Amygdala (tissue), 56 donors: ENCODE results near the gene IL1R2.
"Not testable (repeated sequence)": the region's sequence is repeated elsewhere in the genome, so short reads cannot be mapped to it uniquely, and the experiment has no call there.

Source experiments
- DNase-seq, 56 donors: peaks; one replicate each; lab custom pipeline; 2025; lab: John Stamatoyannopoulos, UW

Gene IL1R2

DNA sequence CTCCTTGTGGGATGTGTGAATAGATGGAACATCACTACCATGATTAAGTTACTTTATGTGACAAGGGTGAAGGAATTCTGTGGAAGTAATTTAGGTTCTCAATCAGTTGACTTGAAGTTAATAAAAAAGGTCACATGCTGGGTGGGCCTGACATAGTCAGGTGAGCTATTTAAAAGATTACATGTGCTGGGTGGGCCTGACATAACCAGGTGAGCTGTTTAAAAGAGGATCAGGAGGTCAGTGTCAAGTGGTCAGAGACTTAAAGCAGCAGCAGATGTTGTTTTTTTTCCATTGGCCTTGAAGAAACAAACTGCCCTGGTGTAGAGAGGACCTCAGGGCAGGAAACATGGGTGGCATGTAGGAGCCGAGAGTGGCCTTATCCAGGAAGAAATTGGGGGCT, 3.3 kb downstream of the IL1R2 start:
- DNase-seq, result no peak

DNA sequence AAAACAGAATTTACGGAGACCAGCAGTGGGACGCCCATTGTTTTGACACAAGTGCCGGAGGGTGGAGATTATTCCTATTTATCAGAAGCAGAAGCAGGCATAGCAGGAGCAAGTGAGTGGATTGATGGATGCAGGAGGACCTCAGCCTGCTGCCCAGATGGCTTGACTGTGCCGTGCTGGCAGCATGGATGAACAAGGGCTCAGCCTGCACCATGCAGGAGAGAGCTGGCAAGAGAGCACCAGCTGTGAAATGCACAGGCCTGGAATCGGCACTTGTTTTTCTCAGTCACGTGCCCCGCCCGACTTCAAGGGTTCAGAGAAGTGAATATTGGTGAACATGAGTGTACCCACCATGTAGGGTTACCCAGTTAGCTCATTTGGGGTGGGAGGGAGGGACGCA, 4.0 kb downstream of the IL1R2 start:
- DNase-seq, result no peak

DNA sequence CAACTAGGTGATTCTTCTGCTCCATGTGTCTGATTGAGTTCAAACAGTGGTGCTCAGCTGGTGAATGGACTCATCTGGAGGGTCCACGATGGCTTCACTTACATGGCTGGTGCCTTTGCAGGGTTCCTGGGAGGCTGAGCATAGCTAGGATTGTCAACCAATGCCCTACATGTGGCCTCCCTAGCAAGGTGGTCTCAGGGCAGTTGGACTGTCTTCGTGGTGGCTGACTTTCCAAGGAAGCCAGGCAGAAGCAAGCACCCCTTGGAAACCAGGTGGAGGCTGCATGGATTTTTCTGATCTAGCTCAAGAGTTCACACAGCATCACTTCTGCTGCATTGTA, 6.8 kb downstream of the IL1R2 start:
- no peak for DNase-seq

DNA sequence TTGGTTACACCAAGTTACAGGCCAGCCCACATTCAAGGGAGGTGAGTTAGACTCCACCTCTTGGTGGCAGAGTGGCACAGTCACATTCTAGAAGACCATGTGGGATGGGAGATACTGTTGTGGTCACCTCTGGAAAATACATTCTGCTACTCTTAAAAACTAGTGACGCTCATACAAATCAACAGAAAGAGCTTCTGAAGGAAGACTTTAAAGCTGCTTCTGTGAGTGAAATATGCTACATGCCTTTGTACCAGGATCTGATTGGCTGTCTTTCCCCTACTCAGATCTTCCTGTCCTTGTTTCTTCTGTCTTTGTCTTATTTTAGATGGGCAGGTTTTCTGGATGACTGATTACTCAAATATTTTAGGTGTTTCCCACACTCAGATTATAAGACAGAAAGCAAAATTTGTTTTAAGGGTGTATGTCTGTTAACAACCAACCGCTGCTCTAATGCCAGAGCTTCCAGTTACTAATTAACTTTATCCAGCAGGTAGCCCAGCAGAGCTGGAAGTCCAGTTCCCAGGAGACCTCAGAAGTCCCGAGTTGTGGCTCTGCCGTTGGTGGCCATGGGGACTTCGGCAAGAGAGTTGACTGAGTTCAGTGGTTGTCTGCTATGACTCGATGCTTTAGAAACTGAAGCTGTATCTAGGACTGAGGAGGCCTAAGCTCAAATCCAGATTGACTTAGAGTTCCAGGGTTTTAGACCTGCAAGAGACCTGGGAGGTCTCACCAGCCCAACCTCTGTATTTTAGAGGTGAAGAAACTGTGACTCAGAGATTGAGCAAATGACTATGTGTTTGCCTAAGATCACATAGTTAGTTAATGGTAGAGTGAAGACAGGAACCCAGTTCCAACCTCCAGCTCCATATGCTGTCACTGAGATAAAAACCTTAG, 7.4 kb downstream of the IL1R2 start:
- no peak for DNase-seq

DNA sequence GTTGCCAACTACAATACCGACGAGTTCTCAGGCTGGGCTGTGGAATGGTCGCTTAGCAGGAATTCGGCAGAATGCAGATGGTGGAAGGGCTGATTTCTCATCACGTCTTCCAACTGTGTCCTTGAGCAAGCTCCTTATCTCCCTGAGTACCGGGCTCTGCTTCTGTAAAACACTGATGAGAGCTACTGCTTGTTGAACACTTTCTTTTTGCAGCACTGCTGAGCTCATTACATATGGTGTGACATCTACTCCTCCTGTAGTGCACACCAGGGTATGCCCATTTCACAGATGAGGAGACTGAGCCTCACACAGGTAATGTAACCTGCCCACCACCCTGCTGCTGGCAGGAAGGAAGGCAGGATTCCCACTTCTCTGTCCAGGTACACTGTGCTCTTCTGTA, 8.3 kb downstream of the IL1R2 start:
- no peak for DNase-seq

DNA sequence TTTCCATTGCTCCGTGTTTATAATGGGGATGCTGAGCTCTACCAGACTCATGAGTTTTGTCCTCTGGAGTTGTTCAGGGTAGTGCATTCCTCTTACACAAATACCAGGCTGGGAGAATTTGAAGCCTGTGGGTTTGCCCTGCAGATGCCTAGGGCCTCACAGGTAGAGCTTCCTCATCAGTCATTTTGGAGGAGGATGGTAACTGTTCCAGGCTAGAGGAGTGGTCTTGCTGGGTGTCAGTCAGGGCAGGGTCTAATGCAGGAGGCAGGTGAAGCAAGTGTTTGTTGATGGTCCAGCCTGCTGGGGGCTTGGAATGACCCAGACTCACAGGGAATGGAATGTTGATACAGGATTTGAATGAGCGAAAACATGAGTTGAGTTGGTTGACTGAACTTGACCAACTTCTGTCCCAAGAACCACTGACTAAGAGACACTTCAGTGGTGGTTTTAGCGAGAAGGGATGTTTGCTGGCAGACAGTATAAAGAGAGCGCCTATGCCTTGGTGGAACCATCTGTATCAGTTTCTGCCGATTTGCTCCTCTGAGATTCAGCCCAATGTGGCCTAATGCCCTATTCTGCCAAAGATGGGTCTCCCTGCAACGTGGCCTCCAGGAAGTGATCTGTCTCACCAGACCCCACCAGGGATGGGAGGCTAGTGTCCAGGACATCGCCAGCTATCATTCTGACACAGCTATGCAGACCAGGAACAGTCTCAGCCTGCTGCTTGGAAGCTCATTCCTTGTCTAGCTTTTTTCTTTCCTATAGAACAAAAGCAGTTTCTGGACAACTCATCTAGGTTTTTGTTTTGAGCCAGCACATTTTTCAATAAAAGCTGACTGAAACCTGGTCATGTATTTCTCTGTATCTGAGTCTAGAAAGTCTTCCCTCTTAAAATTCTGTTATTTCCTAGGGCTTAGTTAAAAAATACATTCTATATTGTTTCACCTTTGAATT, 9.3 kb downstream of the IL1R2 start:
- DNase-seq, result no peak

DNA sequence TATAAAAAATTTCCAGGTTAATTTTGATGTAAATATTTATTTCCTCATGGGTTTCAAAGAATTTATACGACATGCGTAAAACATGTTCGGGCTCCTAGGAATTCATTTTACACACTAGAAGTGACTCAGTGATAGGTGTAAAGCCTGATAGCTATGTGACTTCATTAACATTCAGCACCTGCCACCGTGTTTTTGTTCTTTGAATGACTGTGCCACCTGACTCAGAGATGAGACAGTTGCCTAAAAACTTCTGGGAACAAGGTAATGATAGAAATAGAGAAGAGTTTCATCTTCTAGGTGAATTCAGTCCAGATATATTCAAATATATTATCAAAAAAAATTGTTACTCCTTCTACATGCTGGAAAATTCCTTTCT, 10.0 kb downstream of the IL1R2 start:
- no peak for DNase-seq

DNA sequence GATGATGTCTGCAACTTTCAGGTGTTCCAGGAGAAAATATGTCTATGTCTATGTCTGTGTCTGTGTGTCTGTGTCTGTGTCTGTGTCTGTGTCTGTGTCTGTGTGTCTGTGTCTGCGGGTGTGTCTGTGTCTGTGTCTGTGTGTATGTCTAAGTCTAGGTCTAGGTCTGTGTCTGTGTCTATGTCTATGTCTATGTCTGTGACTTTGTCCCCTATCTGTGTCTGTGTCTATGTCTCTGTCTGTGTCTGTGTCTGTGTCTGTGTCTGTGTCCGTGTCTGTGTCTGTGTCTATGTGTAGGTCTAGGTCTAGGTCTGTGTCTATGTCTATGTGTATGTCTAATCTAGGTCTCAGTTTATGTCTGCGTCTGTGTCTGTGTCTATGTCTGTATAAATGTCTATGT, 10.5 kb downstream of the IL1R2 start:
- DNase-seq, result no peak

DNA sequence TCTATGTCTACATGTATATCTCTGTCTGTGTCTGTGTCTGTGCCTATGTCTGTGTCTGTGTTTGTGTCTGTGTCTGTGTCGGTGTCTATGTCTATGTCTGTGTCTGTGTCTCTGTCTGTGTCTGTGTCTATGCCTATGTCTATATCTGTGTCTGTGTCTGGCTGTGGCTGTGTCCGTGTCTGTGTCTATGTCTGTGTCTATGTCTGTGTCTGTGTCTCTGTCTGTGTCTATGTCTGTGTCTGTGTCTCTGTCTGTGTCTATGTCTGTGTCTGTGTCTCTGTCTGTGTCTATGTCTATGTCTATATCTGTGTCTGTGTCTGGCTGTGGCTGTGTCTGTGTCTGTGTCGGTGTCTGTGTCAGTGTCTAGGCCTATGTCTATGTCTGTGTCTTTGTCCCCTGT, 11.1 kb downstream of the IL1R2 start:
- not testable (repeated sequence) for DNase-seq

DNA sequence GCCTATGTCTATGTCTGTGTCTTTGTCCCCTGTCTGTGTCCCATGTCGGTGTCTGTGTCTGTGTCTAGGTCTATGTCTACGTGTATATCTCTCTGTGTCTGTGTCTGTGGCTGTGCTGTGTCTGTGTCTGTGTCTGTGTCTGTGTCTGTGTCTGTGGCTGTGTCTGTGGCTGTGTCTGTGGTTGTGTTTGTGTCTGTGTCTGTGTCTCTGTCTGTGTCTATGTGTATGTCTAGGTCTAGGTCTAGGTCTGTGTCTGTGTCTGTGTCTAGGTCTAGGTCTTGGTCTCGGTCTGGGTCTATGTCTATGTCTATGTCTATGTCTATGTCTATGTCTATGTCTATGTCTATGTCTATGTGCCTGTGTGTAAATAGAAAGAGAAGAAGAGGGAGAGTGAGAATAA, 11.9 kb downstream of the IL1R2 start:
- no peak for DNase-seq

DNA sequence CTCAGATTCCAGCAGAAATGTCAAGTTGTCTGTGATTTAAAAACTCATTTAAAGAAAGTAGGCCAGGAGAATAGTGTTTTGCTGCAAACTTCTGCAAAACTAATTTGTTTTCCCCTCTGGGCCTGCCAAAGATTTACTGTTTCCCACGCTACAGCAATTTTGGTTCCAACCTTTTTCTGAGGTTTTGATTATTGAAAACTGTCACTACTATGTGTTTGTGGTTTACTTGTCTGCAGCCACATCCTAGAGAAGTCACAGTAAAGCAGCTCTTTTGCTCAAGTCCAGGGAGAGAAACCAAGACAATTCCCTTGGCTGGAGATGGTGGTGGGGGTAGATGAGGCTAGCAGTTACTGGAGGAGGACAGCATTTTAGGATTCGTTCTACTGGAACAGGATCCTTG, 12.8 kb downstream of the IL1R2 start:
- no peak for DNase-seq

DNA sequence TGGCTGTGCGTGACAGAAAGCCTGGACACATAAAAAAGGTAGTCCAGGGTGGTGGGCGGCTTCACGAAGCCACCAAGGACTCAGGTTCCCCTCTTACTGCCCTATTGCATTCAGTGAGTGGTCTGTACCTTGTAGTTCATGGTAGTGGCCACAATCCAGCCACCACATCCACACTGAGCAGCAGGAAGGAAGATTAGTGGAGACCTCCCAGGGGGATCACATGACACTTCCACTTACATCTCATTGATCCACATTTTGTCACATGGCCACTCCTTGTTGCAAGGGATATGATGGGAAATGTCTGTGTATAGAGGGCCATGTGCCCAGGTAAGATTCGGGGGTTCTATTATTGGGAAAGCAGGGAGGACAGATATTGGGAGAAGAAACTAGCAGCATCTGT, 13.7 kb downstream of the IL1R2 start:
- DNase-seq, result no peak

DNA sequence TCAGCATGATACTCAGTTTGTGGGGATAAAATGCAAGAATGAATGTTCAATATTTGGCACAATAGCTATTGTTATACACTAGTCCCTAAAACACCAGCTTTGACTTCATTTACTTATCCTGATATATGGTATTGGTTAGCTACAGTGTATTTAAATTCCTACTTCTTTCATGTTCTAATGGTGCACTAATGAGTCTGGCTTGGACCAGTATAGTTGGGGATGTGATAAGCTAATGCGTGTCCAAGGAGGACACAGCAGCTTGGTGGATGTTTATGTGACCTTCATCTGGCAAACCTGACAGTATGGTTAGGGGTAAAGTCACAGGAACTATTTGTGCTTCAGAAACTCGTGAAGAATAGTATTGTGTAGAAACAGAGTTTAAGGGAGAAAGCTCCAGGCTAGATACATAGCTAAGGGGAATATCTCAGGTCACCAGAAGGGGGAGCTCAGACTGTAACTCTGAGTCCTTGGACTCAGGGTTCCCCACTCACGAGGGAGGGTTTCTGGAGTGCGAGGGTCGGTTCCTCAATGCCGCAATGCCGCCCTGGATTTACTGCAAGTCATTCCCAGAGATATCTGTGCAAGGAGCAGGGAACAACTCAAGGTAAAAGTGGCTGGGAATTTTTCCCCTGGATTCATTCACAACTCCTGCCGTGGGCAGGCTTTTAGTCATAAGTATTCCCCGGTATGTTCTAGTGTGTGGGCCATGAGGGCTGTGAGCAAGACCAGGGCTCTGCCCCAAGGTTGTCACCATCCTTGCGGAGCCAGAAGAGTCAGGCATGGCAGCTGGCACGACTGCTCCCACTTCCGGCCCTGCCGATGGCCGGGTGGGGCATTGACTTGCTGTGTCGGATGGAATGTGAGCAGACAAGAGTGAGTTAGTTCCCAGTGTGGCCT, 14.5 kb downstream of the IL1R2 start:
- no peak for DNase-seq

DNA sequence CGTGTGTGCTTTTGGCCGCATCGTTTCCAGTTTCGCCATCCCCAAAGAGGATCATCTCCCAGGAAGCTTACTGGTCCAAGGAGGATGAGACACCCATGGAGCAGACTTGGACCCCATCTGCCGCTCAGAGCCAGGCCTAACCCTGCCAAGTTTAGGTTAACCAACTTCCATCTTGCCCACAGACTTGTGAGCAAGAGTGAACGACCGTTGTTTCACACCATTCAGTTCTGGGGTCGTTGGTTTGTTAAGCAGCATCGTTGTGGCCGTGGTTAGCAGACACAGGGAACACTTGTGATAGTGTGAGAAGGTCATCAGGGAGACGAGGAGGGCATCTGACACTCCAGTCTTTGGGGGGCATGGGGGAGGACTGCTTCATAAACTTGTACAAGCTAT, 15.1 kb downstream of the IL1R2 start:
- no peak for DNase-seq

DNA sequence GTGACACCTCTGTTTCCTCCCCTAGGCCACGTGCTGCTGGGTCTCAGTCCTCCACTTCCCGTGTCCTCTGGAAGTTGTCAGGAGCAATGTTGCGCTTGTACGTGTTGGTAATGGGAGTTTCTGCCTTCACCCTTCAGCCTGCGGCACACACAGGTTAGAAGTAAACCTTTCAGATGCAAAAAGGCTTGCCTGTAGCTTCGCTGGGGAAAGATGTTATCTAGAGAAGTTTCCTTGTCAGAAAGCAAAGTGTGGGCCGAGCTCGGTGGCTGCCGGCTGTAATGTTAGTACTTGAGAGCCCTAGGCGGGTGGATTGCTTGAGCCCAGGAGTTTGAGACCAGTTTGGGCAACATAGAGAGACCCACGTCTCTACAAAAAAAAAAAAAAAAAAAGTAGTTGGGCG, 16.7 kb downstream of the IL1R2 start:
- no peak for DNase-seq

DNA sequence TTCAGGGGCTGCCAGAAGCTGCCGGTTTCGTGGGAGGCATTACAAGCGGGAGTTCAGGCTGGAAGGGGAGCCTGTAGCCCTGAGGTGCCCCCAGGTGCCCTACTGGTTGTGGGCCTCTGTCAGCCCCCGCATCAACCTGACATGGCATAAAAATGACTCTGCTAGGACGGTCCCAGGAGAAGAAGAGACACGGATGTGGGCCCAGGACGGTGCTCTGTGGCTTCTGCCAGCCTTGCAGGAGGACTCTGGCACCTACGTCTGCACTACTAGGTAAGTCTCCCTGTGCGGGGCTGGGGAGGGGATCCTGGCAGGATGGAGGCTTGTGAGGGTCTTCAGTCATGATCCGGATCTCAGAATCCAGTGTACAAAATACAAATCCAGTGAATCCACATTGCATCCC, 17.8 kb downstream of the IL1R2 start:
- no peak for DNase-seq

DNA sequence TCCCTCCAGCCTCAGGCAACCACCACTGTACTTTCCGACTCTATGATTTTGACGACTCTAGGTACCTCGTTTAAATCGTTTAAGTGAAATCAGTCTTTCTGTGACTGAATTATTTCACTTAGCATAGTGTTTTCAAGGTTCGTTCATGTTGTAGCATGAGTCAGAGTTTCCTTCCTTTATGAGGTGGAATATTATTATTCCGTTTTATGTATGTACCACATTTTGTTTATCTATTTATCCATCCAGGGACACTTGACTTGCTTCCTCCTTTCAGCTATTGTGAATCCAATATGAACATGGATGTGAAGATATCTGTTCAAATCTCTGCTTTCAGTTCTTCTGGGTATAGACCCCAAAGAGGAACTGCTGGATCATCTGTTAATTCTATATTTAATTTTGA, 19.1 kb downstream of the IL1R2 start:
- no peak for DNase-seq

DNA sequence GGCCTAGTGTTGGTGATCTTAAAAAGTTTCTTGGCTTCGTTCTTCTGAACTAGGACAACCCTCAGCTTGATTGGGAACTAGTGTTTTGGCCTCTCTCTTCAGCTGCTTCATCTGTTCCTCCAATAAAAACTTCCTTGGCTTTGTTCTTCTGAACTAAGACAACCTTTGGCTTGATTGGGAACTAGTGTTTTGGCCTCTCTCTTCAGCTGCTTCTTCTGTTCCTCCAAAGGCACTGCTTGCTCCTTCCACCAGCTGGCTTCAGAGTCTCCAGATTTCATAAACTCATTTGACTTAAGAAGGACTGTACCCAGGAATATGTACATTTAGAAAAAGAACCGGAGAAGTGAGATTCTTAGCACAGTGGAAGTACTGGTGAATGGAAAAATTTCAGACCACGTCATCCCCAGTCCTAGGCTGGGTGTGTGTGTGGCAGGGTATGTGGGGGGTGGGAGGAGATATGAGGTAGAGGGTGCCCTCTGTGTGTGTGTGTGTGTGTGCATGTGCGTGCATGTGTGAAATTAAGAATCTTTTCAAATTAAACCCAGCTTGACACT, 20.4 kb downstream of the IL1R2 start:
- DNase-seq, result no peak

DNA sequence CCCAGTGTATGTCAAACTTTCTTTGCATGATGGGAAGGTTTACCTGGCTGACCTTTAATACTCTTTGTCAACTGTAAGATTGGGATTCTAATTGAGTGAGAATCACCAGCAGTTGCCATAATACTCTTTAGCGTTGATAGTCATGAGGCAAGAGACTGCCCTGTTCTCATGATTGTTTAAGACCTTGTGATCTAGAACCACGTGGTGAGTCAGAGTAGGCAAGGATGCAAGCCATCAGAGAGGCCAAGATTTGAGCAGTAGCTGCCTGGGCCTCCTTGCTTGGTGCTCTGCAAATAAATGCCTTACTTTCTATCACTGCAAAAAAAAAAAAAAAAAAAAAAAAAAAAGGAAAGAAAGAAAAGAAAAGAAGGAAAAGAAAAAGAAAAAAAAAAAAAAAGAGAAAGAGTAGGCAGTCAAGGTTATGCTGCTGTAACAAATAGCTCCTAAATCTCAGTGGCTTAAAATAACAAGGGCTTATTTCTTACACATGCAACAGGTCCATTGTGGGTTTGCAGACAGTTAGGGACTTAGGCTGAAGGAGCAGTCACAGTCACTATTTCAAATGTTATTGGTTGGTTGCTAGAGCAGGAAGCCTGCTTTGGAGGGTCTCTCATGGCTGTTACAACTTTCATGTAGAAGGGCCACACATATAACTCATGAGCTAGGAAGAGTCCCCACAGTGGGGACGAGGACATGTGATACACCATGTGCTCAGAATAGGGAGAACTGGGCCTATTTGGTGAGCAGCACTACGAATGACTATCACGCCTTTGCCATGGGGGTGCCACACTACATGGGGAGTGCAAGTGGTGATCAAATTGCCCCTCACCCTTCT, 21.7 kb downstream of the IL1R2 start:
- no peak for DNase-seq

DNA sequence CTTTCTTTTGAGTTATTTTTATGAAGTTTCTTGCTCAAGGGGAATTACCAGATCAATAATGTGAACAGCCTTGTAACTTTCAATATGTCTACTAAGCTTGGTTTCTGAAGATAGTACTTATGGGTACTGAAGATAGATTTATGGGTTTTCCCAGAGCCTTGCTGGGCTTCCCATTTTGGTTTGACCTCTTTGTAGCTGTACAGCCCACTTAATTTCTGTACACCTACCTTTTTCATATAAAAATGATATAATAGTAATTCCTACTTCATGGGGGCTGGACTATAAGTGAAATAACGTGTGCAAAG, 22.2 kb downstream of the IL1R2 start:
- no peak for DNase-seq
